ENCODE data around the gene ELP2.

ELP2 gene

GRCh38 chr18:36155851-36156757 lies 26.4 kb downstream of the ELP2 start:
- in situ Hi-C loops (cut with MboI; ENCODE audit: low sequenced_read_pairs), result no loop called here

GRCh38 chr18:36157441-36157840 lies 27.7 kb downstream of the ELP2 start:
- in situ Hi-C loops (cut with MboI; ENCODE audit: low sequenced_read_pairs), result no loop called here

- in situ Hi-C loops (cut with MboI; ENCODE audit: low sequenced_read_pairs), result no loop called here
These were observed 28.7 kb downstream of the ELP2 start for GRCh38 chr18:36158266-36158867.

- in situ Hi-C loops (cut with MboI; ENCODE audit: low sequenced_read_pairs), result loop anchor here (10.0 kb wide), 1 partner anchor 56 kb away; no protein-coding TSS in a partner anchor
These were observed 31.3 kb downstream of the ELP2 start for GRCh38 chr18:36160959-36161371.

GRCh38 chr18:36162981-36163380 lies 33.3 kb downstream of the ELP2 start:
- in situ Hi-C loops (cut with MboI; ENCODE audit: low sequenced_read_pairs), result loop anchor here (10.0 kb wide), 1 partner anchor 58 kb away; no protein-coding TSS in a partner anchor

- in situ Hi-C loops (cut with MboI; ENCODE audit: low sequenced_read_pairs), result loop anchor here (10.0 kb wide), 1 partner anchor 63 kb away; no protein-coding TSS in a partner anchor
These were observed 38.1 kb downstream of the ELP2 start for GRCh38 chr18:36167692-36168218.

- in situ Hi-C loops (cut with MboI; ENCODE audit: low sequenced_read_pairs), result loop anchor here (10.0 kb wide), 1 partner anchor 63 kb away; no protein-coding TSS in a partner anchor
These were observed 38.6 kb downstream of the ELP2 start for GRCh38 chr18:36168296-36168695.

- in situ Hi-C loops (cut with MboI; ENCODE audit: low sequenced_read_pairs), result loop anchor here (10.0 kb wide), 1 partner anchor 65 kb away; no protein-coding TSS in a partner anchor
These were observed 40.2 kb downstream of the ELP2 start for GRCh38 chr18:36169938-36170337.

- in situ Hi-C loops (cut with MboI; ENCODE audit: low sequenced_read_pairs), result no loop called here
These were observed 45.8 kb downstream of the ELP2 start for GRCh38 chr18:36175481-36175880.

- in situ Hi-C loops (cut with MboI; ENCODE audit: low sequenced_read_pairs), result no loop called here
These were observed 46.5 kb downstream of the ELP2 start for GRCh38 chr18:36176177-36176584.

- in situ Hi-C loops (cut with MboI; ENCODE audit: low sequenced_read_pairs), result no loop called here
These were observed 47.0 kb downstream of the ELP2 start for GRCh38 chr18:36176711-36177110.

- in situ Hi-C loops (cut with MboI; ENCODE audit: low sequenced_read_pairs), result no loop called here
These were observed 48.2 kb downstream of the ELP2 start for GRCh38 chr18:36177913-36178312.

- in situ Hi-C loops (cut with MboI; ENCODE audit: low sequenced_read_pairs), result no loop called here
These were observed 50.1 kb downstream of the ELP2 start for GRCh38 chr18:36179562-36180355.

- in situ Hi-C loops (cut with MboI; ENCODE audit: low sequenced_read_pairs), result no loop called here
These were observed 51.7 kb downstream of the ELP2 start for GRCh38 chr18:36181441-36181840.

GRCh38 chr18:36181898-36182506 lies 52.3 kb downstream of the ELP2 start:
- in situ Hi-C loops (cut with MboI; ENCODE audit: low sequenced_read_pairs), result no loop called here

- in situ Hi-C loops (cut with MboI; ENCODE audit: low sequenced_read_pairs), result no loop called here
These were observed 53.3 kb downstream of the ELP2 start for GRCh38 chr18:36183033-36183432.

GRCh38 chr18:36183987-36184386 lies 54.3 kb downstream of the ELP2 start:
- in situ Hi-C loops (cut with MboI; ENCODE audit: low sequenced_read_pairs), result no loop called here

GRCh38 chr18:36185157-36185556 lies 55.5 kb downstream of the ELP2 start:
- in situ Hi-C loops (cut with MboI; ENCODE audit: low sequenced_read_pairs), result no loop called here

- in situ Hi-C loops (cut with MboI; ENCODE audit: low sequenced_read_pairs), result no loop called here
These were observed 56.3 kb downstream of the ELP2 start for GRCh38 chr18:36185901-36186460.
